Measurements from ENCODE around the gene NXF3. TPM values are rescaled to one million over a fixed set of nuclear protein-coding genes. Genes with fewer than 3 reads are reported as not detected.
"Not testable (repeated sequence)": the region's sequence is repeated elsewhere in the genome, so short reads cannot be mapped to it uniquely, and the experiment has no call there.

The NXF3 gene, protein sequence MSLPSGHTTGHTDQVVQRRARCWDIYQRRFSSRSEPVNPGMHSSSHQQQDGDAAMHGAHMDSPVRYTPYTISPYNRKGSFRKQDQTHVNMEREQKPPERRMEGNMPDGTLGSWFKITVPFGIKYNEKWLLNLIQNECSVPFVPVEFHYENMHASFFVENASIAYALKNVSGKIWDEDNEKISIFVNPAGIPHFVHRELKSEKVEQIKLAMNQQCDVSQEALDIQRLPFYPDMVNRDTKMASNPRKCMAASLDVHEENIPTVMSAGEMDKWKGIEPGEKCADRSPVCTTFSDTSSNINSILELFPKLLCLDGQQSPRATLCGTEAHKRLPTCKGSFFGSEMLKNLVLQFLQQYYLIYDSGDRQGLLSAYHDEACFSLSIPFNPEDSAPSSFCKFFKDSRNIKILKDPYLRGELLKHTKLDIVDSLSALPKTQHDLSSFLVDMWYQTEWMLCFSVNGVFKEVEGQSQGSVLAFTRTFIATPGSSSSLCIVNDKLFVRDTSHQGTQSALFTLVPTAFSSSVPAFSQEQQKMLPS
- not detected for total RNA-seq

DNA sequence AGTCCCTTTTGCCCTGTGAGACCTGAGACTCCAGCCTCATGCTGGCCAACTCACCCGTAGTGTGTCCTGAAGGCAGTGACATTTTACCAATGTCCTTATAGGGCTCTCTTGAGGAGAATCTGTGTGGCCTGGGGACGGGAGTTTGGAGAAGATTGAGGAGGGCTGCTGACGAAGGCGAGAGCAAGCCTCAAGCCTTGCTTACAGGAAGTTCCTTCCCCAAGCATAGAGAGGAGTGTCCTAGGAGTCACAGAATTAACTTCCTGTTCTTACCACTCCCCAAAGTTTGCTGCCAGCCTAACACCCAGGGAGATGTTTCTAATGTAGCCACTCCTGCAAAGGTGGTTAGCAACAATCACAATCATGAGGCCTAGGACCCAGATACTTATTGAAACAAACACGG is at the start of gene NXF3:
Gene NXF3 (minus strand): TSS at position 202 of the 400 bp plus-strand sequence. CDS start 120 bp downstream, at position 82.
- DNase-seq (no peak), ATAC-seq (ENCODE audit: low read depth) (no peak)
- Mint-ChIP-seq H3K27ac (no peak within 1 kb of the TSS), H3K36me3 (no peaks in the 10 kb centered on the region), H3K27me3 (peaks cover 5% of the 10 kb centered on the region), H3K9me3 (no peaks in the 10 kb centered on the region), H3K4me1 (no peaks in the 10 kb centered on the region), H3K4me3 (no peak within 1 kb of the TSS)
- POLR2A ChIA-PET = no interaction called here

DNA sequence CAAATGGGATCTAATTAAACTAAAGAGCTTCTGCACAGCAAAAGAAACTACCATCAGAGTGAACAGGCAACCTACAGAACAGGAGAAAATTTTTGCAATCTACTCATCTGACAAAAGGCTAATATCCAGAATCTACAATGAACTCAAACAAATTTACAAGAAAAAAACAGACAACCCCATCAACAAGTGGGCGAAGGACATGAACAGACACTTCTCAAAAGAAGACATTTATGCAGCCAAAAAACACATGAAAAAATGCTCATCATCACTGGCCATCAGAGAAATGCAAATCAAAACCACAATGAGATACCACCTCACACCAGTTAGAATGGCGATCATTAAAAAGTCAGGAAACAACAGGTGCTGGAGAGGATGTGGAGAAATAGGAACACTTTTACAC is 43.6 kb upstream of the NXF3 start:
- H3K36me3 Mint-ChIP-seq; POLR2A ChIA-PET; H3K4me1 Mint-ChIP-seq; H3K27ac Mint-ChIP-seq; H3K27me3 Mint-ChIP-seq; H3K9me3 Mint-ChIP-seq; DNase-seq; H3K4me3 Mint-ChIP-seq; ATAC-seq (ENCODE audit: low read depth): not testable (repeated sequence)

DNA sequence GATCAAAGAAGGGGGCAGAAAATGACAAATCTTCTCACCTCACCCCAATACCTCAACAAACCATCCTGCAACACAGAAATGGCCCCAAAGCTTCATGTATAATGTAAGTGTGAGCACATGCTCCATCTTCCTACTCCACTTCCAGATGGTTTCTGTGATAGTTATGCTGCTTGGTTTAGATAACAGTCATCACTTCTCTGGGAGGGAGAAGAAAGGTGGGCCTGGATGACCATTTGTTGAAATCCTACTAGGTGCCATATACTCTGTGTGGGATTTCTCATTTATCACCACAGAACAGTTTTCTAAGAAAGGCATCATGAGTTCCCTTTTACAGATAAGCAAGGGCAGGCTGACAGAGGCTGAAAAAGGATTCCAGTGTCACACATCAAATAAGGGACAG is 31.3 kb upstream of the NXF3 start:
- Mint-ChIP-seq H3K27ac (no peak overlapping the region), H3K36me3 (no peaks in the 10 kb centered on the region), H3K4me3 (no peak overlapping the region), H3K27me3 (no peaks in the 10 kb centered on the region), H3K4me1 (peaks cover 6% of the 10 kb centered on the region), H3K9me3 (no peaks in the 10 kb centered on the region)
- ATAC-seq (ENCODE audit: low read depth) (no peak), DNase-seq (no peak)
- POLR2A ChIA-PET = no interaction called here

DNA sequence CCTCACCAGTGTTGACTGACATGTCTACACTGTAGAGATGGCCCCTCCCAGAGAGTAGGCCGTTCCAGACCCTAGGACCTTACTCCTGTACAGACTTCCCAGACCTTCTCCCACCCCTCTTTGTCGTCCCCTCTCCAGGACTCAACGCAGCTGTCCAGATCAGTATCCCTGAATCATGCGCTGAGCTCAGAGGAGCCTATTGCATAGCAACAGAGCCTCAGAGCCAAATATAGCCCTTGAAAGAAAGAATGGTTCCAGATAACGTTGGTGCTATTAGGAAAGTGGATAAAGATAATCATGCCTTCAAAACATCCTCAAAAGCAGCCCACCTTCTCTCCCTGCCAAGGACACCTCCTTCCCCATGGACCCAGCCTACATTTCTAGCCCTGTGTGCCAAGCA is 27.8 kb upstream of the NXF3 start:
- ATAC-seq (ENCODE audit: low read depth) (no peak), DNase-seq (no peak)
- POLR2A ChIA-PET = no interaction called here
- Mint-ChIP-seq H3K4me3 (no peak overlapping the region), H3K27ac (no peak overlapping the region), H3K27me3 (no peaks in the 10 kb centered on the region), H3K4me1 (no peaks in the 10 kb centered on the region), H3K9me3 (no peaks in the 10 kb centered on the region), H3K36me3 (no peaks in the 10 kb centered on the region)

DNA sequence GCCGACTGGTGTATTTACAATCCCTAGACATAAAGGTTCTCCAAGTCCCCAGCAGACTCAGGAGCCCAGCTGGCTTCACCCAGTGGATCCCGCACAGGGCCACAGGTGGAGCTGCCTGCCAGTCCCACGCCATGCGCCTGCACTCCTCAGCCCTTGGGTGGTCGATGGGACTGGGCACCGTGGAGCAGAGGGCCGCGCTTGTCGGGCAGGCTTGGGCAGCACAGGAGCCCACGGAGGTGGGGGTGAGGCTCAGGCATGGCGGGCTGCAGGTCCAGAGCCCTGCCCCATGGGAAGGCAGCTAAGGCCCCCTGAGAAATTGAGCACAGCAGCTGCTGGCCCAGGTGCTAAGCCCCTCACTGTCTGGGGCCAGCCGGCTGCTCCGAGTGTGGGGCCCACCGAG is 24.0 kb upstream of the NXF3 start:
- H3K4me3 Mint-ChIP-seq; H3K27ac Mint-ChIP-seq; DNase-seq; ATAC-seq (ENCODE audit: low read depth); H3K36me3 Mint-ChIP-seq; H3K9me3 Mint-ChIP-seq; H3K4me1 Mint-ChIP-seq; POLR2A ChIA-PET; H3K27me3 Mint-ChIP-seq: not testable (repeated sequence)

DNA sequence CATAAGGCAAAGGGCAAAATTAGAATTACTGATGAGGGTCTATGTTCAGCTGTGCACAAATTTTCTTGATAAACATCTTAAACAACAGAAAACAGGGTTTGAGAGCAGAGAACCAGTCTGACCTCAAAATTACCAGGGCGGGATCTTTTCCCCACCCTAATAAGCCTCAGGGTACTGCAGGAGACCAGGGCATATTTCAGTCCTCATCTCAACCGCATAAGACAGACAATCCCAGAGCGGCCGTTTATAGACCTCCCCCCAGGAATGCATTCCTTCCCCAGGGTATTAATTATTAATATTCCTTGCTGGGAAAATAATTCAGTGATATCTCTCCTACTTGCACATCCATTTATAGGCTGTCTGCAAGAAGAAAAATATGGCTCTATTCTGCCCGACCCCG is 16.6 kb upstream of the NXF3 start:
- POLR2A ChIA-PET; H3K4me1 Mint-ChIP-seq; H3K36me3 Mint-ChIP-seq; H3K4me3 Mint-ChIP-seq; DNase-seq; ATAC-seq (ENCODE audit: low read depth); H3K9me3 Mint-ChIP-seq; H3K27ac Mint-ChIP-seq; H3K27me3 Mint-ChIP-seq: not testable (repeated sequence)

DNA sequence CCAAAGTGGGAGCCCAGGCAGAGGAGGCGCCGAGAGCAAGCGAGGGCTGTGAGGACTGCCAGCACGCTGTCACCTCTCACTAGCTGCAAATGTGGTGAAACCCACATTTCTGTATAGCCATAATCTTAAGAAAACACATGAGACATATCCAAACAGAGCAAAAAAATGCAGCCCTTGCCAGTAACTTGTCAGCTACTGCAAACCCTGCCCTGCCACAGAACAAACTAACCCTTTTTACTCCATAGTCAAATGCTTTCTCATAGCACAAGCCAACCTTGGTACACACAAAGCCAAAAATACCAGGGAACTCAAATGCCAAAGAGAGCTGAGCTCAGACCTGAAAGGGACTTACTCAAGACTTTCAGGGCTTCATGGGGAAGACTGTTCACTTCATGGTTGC is 14.9 kb upstream of the NXF3 start:
- H3K4me1 Mint-ChIP-seq = no peaks in the 10 kb centered on the region
- no peak for DNase-seq
- no peak overlapping the region for H3K4me3 Mint-ChIP-seq
- no peaks in the 10 kb centered on the region for H3K27me3 Mint-ChIP-seq
- peaks cover 3% of the 10 kb centered on the region for H3K9me3 Mint-ChIP-seq
- H3K36me3 Mint-ChIP-seq = no peaks in the 10 kb centered on the region
- POLR2A ChIA-PET = no interaction called here
- ATAC-seq (ENCODE audit: low read depth) = no peak
- H3K27ac Mint-ChIP-seq = no peak overlapping the region

DNA sequence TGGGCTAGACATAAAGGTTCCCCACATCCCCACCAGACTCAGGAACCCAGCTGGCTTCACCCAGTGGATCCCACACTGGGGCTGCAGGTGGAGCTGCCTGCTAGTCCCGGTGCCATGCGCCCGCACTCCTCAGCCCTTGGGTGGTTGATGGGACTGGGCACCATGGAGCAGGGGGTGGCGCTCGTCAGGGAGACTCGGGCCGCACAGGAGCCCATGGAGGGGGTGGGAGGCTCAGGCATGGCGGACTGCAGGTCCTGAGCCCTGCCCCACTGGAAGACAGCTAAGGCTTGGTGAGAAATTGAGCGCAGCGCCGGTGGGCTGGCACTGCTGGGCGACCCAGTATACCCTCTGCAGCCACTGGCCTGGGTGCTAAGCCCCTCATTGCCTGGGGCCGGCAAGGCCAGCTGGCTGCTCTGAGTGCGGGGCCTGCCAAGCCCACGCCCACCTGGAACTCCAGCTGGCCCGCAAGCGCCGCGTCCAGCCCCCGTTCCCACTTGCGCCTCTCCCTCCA is 14.3 kb upstream of the NXF3 start:
- H3K36me3 Mint-ChIP-seq; H3K27ac Mint-ChIP-seq; ATAC-seq (ENCODE audit: low read depth); H3K9me3 Mint-ChIP-seq; DNase-seq; H3K4me1 Mint-ChIP-seq; H3K4me3 Mint-ChIP-seq; H3K27me3 Mint-ChIP-seq; POLR2A ChIA-PET: not testable (repeated sequence)

DNA sequence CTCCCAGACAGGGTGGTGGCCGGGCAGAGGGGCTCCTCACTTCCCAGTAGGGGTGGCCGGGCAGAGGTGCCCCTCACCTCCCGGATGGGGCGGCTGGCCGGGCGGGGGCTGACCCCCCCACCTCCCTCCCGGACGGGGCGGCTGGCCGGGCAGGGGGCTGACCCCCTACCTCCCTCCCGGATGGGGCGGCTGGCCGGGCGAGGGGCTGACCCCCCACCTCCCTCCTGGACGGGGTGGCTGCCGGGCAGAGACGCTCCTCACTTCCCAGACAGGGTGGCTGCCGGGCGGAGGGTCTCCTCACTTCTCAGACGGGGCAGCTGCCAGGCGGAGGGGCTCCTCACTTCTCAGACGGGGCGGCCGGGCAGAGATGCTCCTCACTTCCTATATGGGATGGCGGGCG is 11.4 kb upstream of the NXF3 start:
- H3K4me1 Mint-ChIP-seq; H3K27me3 Mint-ChIP-seq; H3K27ac Mint-ChIP-seq; DNase-seq; H3K36me3 Mint-ChIP-seq; POLR2A ChIA-PET; ATAC-seq (ENCODE audit: low read depth); H3K4me3 Mint-ChIP-seq; H3K9me3 Mint-ChIP-seq: not testable (repeated sequence)

DNA sequence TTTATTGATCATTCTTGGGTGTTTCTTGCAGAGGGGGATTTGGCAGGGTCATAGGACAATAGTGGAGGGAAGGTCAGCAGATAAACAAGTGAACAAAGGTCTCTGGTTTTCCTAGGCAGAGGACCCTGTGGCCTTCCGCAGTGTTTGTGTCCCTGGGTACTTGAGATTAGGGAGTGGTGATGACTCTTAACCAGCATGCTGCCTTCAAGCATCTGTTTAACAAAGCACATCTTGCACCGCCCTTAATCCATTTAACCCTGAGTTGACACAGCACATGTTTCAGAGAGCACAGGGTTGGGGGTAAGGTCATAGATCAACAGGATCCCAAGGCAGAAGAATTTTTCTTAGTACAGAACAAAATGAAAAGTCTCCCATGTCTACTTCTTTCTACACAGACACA is 10.9 kb upstream of the NXF3 start:
- H3K9me3 Mint-ChIP-seq; DNase-seq; H3K4me3 Mint-ChIP-seq; H3K27ac Mint-ChIP-seq; POLR2A ChIA-PET; H3K27me3 Mint-ChIP-seq; ATAC-seq (ENCODE audit: low read depth); H3K4me1 Mint-ChIP-seq; H3K36me3 Mint-ChIP-seq: not testable (repeated sequence)

DNA sequence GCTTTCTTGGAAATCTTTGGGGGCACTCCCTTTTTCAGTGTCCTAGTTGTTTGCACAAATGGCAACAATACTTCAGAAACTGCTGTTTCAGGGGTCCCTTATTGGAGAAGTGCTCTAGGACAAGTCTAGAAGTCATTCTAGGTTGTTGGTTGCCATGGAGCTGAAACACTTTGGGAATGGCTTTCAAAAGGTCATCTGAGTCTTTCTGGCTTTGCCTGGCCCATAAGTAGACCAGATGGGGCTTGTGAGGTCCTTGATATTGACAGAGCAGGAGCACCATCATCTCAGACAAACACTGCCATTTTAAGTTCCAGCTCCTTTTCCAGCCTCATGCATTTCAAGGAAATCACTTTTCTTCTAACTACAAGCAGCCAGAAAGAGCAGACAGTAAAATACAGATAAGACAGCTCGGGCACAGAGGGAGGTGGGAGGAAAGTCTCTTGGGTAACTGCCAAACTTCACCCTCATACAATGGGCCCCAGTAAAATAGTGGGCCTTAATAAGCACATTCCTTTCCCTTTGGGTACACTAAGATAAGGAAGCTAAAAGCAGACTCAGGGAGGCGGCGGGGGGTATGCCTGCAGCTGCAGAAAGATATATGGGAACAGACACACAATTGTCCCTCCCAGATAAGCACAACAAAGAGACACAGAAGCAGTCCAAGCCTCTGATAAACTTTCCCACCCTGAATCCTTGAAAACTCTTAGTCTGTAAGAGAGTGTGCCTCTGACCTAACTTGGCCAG is 8.5 kb upstream of the NXF3 start:
- ATAC-seq (ENCODE audit: low read depth) (no peak), DNase-seq (no peak)
- H3K9me3 Mint-ChIP-seq = peaks cover 2% of the 10 kb centered on the region
- no peaks in the 10 kb centered on the region for H3K36me3 Mint-ChIP-seq
- H3K27ac Mint-ChIP-seq = no peak overlapping the region
- H3K27me3 Mint-ChIP-seq = no peaks in the 10 kb centered on the region
- H3K4me3 Mint-ChIP-seq = no peak overlapping the region
- no peaks in the 10 kb centered on the region for H3K4me1 Mint-ChIP-seq
- POLR2A ChIA-PET = no interaction called here

DNA sequence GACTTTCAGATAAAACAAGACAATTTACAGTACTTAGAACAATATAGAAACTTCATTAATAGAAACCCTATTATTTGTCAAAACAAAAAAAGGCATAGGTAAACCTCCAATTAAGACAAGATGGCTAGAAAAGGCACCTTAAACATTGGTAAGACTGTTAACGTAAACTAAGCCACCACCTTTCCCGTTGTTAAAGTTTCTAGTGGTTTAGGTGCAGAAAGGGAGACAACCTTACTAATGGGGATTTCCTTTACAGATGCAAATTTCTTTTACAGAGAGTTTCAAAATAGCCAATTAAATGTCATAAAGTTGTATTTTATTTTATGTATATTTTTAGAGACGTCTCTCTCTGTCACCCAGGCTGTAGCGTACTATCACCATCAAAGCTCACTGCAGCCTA is 7.5 kb upstream of the NXF3 start:
- Mint-ChIP-seq H3K4me3 (no peak overlapping the region), H3K27ac (no peak overlapping the region), H3K9me3 (no peaks in the 10 kb centered on the region), H3K36me3 (no peaks in the 10 kb centered on the region), H3K4me1 (no peaks in the 10 kb centered on the region), H3K27me3 (no peaks in the 10 kb centered on the region)
- no peak for ATAC-seq (ENCODE audit: low read depth)
- DNase-seq = no peak
- POLR2A ChIA-PET = no interaction called here

DNA sequence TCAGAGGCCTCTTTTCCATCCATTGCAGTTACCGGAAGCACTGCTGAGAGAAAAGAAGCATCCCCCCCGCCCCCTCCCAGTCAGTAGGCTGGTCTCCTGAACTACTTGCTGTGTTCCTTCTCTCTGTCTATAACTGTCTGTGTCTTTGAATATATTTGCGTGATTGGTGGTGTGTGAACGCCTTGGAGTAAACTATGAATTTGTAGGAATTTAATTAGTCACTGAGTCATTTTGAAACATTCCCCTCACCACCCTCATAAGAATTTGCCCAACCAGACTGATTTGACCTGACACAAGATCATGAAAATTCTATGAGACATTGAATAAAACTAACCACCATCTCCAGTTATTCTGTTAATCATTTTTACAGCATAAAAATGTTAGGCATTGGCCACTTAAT is 6.7 kb upstream of the NXF3 start:
- H3K4me3 Mint-ChIP-seq = no peak overlapping the region
- H3K27ac Mint-ChIP-seq = no peak overlapping the region
- H3K4me1 Mint-ChIP-seq = no peaks in the 10 kb centered on the region
- no peaks in the 10 kb centered on the region for H3K9me3 Mint-ChIP-seq
- POLR2A ChIA-PET = no interaction called here
- no peaks in the 10 kb centered on the region for H3K36me3 Mint-ChIP-seq
- ATAC-seq (ENCODE audit: low read depth) (no peak), DNase-seq (no peak)
- H3K27me3 Mint-ChIP-seq = no peaks in the 10 kb centered on the region

DNA sequence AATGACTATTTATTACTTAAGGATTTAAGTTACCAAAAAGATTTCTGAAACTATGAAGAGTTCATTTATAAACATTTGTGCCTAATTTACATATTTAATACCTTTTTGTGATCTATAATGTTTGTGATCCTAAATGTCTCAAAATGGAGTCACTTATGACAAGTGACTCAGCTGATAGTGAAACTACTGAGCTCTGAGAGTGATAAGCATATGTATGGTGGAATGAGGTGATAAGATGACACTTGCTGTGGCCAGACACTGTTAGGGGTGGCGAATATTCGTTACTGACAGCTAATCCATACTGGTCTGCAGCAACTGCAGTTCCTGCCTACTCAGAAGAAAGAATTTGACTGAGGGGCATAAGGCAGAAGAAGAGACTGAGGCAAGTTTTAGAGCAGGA is 5.5 kb upstream of the NXF3 start:
- Mint-ChIP-seq H3K4me3 (no peak overlapping the region), H3K36me3 (no peaks in the 10 kb centered on the region), H3K4me1 (no peaks in the 10 kb centered on the region), H3K27me3 (no peaks in the 10 kb centered on the region), H3K9me3 (no peaks in the 10 kb centered on the region), H3K27ac (no peak overlapping the region)
- POLR2A ChIA-PET = no interaction called here
- ATAC-seq (ENCODE audit: low read depth) (no peak), DNase-seq (no peak)
